Prostate gland (tissue), 2 donors: Measurements from ENCODE around the gene MAPK8IP1. TPM values are rescaled to one million over a fixed set of nuclear protein-coding genes. Genes with fewer than 3 reads are reported as not detected.

Source experiments
- DNase-seq: peaks from one replicate; pipeline ENCODE4 v3.0.0-alpha.2; 2019; ENCODE audit warnings: low spot score
- H3K27ac ChIP-seq, 2 donors: fragments of 200-600 bp; sonication (generic); 2 replicates each; pipeline ENCODE4 v1.5.1; 2017 to 2019
- H3K27me3 ChIP-seq: fragments of 200-600 bp; sonication (generic); replicated peaks from 2 replicates; pipeline ENCODE4 v1.5.1; 2019; ENCODE audit not compliant: insufficient read depth
- H3K36me3 ChIP-seq, 2 donors: fragments of 200-600 bp; sonication (generic); 1 replicate in 1 of 2; 2 replicates in 1 of 2; pipeline versions ENCODE4 v1.5.1 to v1.8.1; 2017 to 2019
- H3K4me1 ChIP-seq: fragments of 200-600 bp; sonication (generic); replicated peaks from 2 replicates; pipeline ENCODE4 v1.5.1; 2019
- H3K4me3 ChIP-seq, 2 donors: fragments of 200-600 bp; sonication (generic); 2 replicates each; pipeline ENCODE4 v1.5.1; 2017 to 2019
- H3K9me3 ChIP-seq: fragments of 200-600 bp; sonication (generic); 2 replicates; pipeline ENCODE4 v1.5.1; 2017
- POLR2A ChIP-seq: fragments of 450-650 bp; IDR thresholded peaks from one replicate; pipeline ENCODE4 v1.6.1; 2016; ENCODE audit warnings: antibody characterized with exemption, mild to moderate bottlenecking
- POLR2AphosphoS5 ChIP-seq: sonication (generic); formaldehyde crosslinking; IDR thresholded peaks from one replicate; pipeline ENCODE4 v1.6.1; 2017; ENCODE audit warnings: antibody characterized with exemption
- WGBS: methylation state at CpG from one replicate; pipeline ENCODE4 v1.1.5; 2018; 5-methylcytosine and 5-hydroxymethylcytosine counted together
- intact Hi-C: fragments of 100-400 bp; cut with DNase I; formaldehyde crosslinking; loops from one replicate; pipeline ENCODE4 v1.14.2; 2022
- total RNA-seq, 2 donors: library from RNA; depleted of rRNA; stranded (reverse); fragments of >200 nt; gene quantifications; one replicate each; pipeline ENCODE4 v1.1.0, GENCODE V29; 2016
- TF ChIP-seq, protein P1 (sequence below), 4 experiments: fragments of 200-600 bp in 2 of 4; fragments of 450-650 bp in 2 of 4; sonication (generic) in 2 of 4; IDR thresholded peaks; 1 replicate in 3 of 4; 2 replicates in 1 of 4; pipeline ENCODE4 v1.5.1; 2016 to 2019; ENCODE audit warnings: antibody characterized with exemption in 4 of 4, mild to moderate bottlenecking in 2 of 4, moderate library complexity in 2 of 4

The MAPK8IP1 gene
- total RNA-seq, 2 donors from 2014 or later = 19.8 to 46.9 TPM

GRCh38 chr11:45922425-45923082 is 37.1 kb downstream of the MAPK8IP1 start, which contains the start of gene LARGE2:
TSS of gene LARGE2 (plus strand) at chr11:45922656. CDS start at chr11:45922883, 227 bp downstream.
- intact Hi-C loops = no loop called here
- Histone ChIP-seq H3K36me3 (no peaks in the 10 kb centered on the region), H3K27ac (peak within 1 kb of the TSS; percentile 89 to 90), H3K27me3 (no peaks in the 10 kb centered on the region), H3K9me3 (no peaks in the 10 kb centered on the region), H3K4me1 (peaks cover 12% of the 10 kb centered on the region), H3K4me3 (peak within 1 kb of the TSS; percentile 31 to 45)
- peak; percentile 56 for DNase-seq
- no peak for TF ChIP-seq POLR2AphosphoS5
- peak; percentile 44 for TF ChIP-seq POLR2A
- TF ChIP-seq, protein P1, sequence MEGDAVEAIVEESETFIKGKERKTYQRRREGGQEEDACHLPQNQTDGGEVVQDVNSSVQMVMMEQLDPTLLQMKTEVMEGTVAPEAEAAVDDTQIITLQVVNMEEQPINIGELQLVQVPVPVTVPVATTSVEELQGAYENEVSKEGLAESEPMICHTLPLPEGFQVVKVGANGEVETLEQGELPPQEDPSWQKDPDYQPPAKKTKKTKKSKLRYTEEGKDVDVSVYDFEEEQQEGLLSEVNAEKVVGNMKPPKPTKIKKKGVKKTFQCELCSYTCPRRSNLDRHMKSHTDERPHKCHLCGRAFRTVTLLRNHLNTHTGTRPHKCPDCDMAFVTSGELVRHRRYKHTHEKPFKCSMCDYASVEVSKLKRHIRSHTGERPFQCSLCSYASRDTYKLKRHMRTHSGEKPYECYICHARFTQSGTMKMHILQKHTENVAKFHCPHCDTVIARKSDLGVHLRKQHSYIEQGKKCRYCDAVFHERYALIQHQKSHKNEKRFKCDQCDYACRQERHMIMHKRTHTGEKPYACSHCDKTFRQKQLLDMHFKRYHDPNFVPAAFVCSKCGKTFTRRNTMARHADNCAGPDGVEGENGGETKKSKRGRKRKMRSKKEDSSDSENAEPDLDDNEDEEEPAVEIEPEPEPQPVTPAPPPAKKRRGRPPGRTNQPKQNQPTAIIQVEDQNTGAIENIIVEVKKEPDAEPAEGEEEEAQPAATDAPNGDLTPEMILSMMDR (IDR thresholded peaks at IDR 0.05) = no peak
- WGBS = under 1% methylated on average over 68 of the region's 73 CpGs

- Histone ChIP-seq H3K4me3 (no peak overlapping the region), H3K36me3 (no peaks in the 10 kb centered on the region), H3K27ac (no peak overlapping the region), H3K4me1 (peaks cover 12% of the 10 kb centered on the region), H3K9me3 (no peaks in the 10 kb centered on the region), H3K27me3 (no peaks in the 10 kb centered on the region)
- intact Hi-C loops = no loop called here
- WGBS = 62% methylated on average over 22 of the region's 22 CpGs
- no peak for DNase-seq
- no peak for TF ChIP-seq POLR2AphosphoS5
- TF ChIP-seq POLR2A = no peak
- TF ChIP-seq, protein P1 (IDR thresholded peaks at IDR 0.05) = no peak
Measured at GRCh38 chr11:45924036-45924915, 38.8 kb downstream of the MAPK8IP1 start.

DNA sequence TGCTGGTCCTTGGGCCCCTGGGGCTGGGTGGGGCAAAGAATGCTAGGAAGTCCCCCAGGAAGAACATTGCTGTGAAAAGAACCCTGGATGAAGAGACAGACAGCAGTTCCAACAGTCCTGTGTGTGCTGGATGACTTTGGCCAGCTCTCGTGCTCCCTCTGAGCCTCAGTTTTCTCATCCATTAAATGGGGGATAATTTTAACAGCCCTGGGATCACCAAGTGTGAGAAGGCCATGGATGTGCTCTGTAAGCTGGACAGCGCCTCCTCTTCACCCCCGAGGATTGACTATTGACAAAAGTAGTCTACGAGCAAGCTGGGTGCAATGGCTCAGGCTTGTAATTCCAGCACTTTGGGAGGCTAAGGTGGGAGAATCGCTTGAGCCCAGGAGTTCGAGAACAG is 39.5 kb downstream of the MAPK8IP1 start:
- peaks cover 12% of the 10 kb centered on the region for H3K4me1 ChIP-seq
- H3K27me3 ChIP-seq = no peaks in the 10 kb centered on the region
- no peaks in the 10 kb centered on the region for H3K9me3 ChIP-seq
- no peaks in the 10 kb centered on the region for H3K36me3 ChIP-seq
- no peak overlapping the region for H3K4me3 ChIP-seq
- TF ChIP-seq POLR2A = no peak
- no peak for TF ChIP-seq POLR2AphosphoS5
- TF ChIP-seq, protein P1 (IDR thresholded peaks at IDR 0.05) = no peak
- no peak overlapping the region for H3K27ac ChIP-seq
- 85% methylated on average over 6 of the region's 6 CpGs for WGBS
- intact Hi-C loops = no loop called here
- DNase-seq = no peak

DNA sequence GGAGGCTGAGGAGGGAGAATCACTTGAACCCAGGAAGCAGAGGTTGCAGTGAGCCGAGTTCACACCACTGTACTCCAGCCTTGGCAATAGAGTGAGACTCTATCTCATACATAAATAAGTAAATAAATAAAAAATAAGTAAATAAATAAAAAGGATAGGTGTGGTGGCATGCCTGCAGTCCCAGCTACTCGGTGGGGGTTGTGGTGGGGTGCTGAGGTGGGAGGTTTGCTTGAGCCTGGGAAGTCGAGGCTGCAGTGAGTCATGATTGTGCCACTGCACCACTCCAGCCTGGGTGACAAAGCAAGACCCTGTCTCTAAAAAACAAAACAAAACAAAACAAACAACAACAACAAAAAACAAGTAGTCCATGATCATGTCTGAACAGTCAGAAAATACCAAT is 40.1 kb downstream of the MAPK8IP1 start:
- peaks cover 12% of the 10 kb centered on the region for H3K4me1 ChIP-seq
- no peaks in the 10 kb centered on the region for H3K9me3 ChIP-seq
- 66% methylated on average over 3 of the region's 3 CpGs for WGBS
- no peaks in the 10 kb centered on the region for H3K36me3 ChIP-seq
- DNase-seq = no peak
- intact Hi-C loops = no loop called here
- no peaks in the 10 kb centered on the region for H3K27me3 ChIP-seq
- TF ChIP-seq POLR2A (no peak), POLR2AphosphoS5 (no peak)
- TF ChIP-seq, protein P1 (IDR thresholded peaks at IDR 0.05) = no peak
- no peak overlapping the region for H3K27ac ChIP-seq
- H3K4me3 ChIP-seq = no peak overlapping the region
